Cardiac muscle cell (in vitro differentiated cells and primary cell): ENCODE data around the gene LRMDA. TPM values are rescaled to one million over a fixed set of nuclear protein-coding genes. Genes with fewer than 3 reads are reported as not detected.

Source experiments
- DNase-seq, 2 donors: peaks; one replicate each; pipeline versions ENCODE4 v3.0.0 to v3.0.0-alpha.2; 2010 to 2017; ENCODE audit warnings: low read depth in 1 of 2, low spot score in 1 of 2
- H3K27ac ChIP-seq: fragments of 200-600 bp; sonication (generic); 2 replicates; pipeline ENCODE4 v1.5.1; 2016
- H3K27me3 ChIP-seq: fragments of 200-600 bp; sonication (generic); 2 replicates; pipeline ENCODE4 v1.6.0; 2016; ENCODE audit warnings: control low read depth
- H3K36me3 ChIP-seq: fragments of 200-600 bp; sonication (generic); 2 replicates; pipeline ENCODE4 v1.5.1; 2016; ENCODE audit warnings: control low read depth
- H3K4me1 ChIP-seq: fragments of 200-600 bp; sonication (generic); 2 replicates; pipeline ENCODE4 v1.8.1; 2017; ENCODE audit warnings: low read depth, mild to moderate bottlenecking, mixed run types
- H3K4me3 ChIP-seq: fragments of 200-600 bp; sonication (generic); 2 replicates; pipeline ENCODE4 v1.5.1; 2016; ENCODE audit warnings: mild to moderate bottlenecking
- H3K9me3 ChIP-seq: fragments of 200-600 bp; sonication (generic); 2 replicates; pipeline ENCODE4 v1.5.1; 2017; ENCODE audit warnings: low read depth, mild to moderate bottlenecking, control low read depth
- CTCF ChIP-seq: IDR thresholded peaks from 2 replicates; pipeline ENCODE4 v1.5.1; 2012; ENCODE audit warnings: low read depth, mild to moderate bottlenecking, low read length
- polyA plus RNA-seq: library from polyadenylated mRNA; unstranded; fragments of >200 nt; fragmentation: Nextera tagmentation; extraction: Ambion mirVana; gene quantifications from 2 replicates; pipeline ENCODE4 v1.2.1, GENCODE V29; 2016
- total RNA-seq: library from RNA; depleted of rRNA; stranded (reverse); fragments of >200 nt; gene quantifications from 2 replicates; pipeline ENCODE4 v1.2.3, GENCODE V29; 2016

The LRMDA gene
- total and polyA plus RNA-seq, 2 experiments from 2014 or later: 6.2 to 11.7 TPM

GRCh38 chr10:75392744-75393143, 38.7 kb upstream of the LRMDA start:
- Histone ChIP-seq H3K27ac (no peak overlapping the region), H3K9me3 (no peaks in the 10 kb centered on the region), H3K4me3 (no peak overlapping the region), H3K27me3 (peaks cover 76% of the 10 kb centered on the region), H3K36me3 (no peaks in the 10 kb centered on the region), H3K4me1 (no peaks in the 10 kb centered on the region)
- no peak for DNase-seq
- TF ChIP-seq CTCF: no peak

GRCh38 chr10:75394221-75394620, 37.2 kb upstream of the LRMDA start:
- DNase-seq: no peak
- H3K4me3 ChIP-seq: no peak overlapping the region
- peaks cover 6% of the 10 kb centered on the region for H3K36me3 ChIP-seq
- no peak overlapping the region for H3K27ac ChIP-seq
- peaks cover 87% of the 10 kb centered on the region for H3K27me3 ChIP-seq
- TF ChIP-seq CTCF: no peak
- no peaks in the 10 kb centered on the region for H3K4me1 ChIP-seq
- H3K9me3 ChIP-seq: no peaks in the 10 kb centered on the region

GRCh38 chr10:75395066-75395931, 36.1 kb upstream of the LRMDA start:
- Histone ChIP-seq H3K27ac (peak overlapping the region; percentile 96), H3K4me3 (peak overlapping the region; percentile 97), H3K9me3 (no peaks in the 10 kb centered on the region), H3K36me3 (peaks cover 6% of the 10 kb centered on the region), H3K4me1 (no peaks in the 10 kb centered on the region), H3K27me3 (peaks cover 82% of the 10 kb centered on the region)
- peak; percentile 86 for TF ChIP-seq CTCF
- DNase-seq: peak; percentile 67 to 81

- no peak for TF ChIP-seq CTCF
- H3K4me3 ChIP-seq: peak overlapping the region; percentile 97
- H3K27me3 ChIP-seq: peaks cover 76% of the 10 kb centered on the region
- H3K4me1 ChIP-seq: no peaks in the 10 kb centered on the region
- peak; percentile 48 to 55 for DNase-seq
- H3K9me3 ChIP-seq: no peaks in the 10 kb centered on the region
- peak overlapping the region; percentile 96 for H3K27ac ChIP-seq
- H3K36me3 ChIP-seq: peaks cover 6% of the 10 kb centered on the region
Observed at GRCh38 chr10:75395932-75396630, 35.3 kb upstream of the LRMDA start.

GRCh38 chr10:75396631-75397495, 34.6 kb upstream of the LRMDA start:
- Histone ChIP-seq H3K4me3 (peak overlapping the region; percentile 97), H3K36me3 (peaks cover 6% of the 10 kb centered on the region), H3K27ac (peak overlapping the region; percentile 96), H3K4me1 (no peaks in the 10 kb centered on the region), H3K9me3 (no peaks in the 10 kb centered on the region), H3K27me3 (peaks cover 68% of the 10 kb centered on the region)
- peak; percentile 44 to 59 for DNase-seq
- no peak for TF ChIP-seq CTCF
